Measurements from ENCODE around the gene ITGA8.
"Not testable (repeated sequence)": the region's sequence is repeated elsewhere in the genome, so short reads cannot be mapped to it uniquely, and the experiment has no call there.

The ITGA8 gene

GRCh38 chr10:15636446-15636845 lies 83.3 kb downstream of the ITGA8 start:
- Histone ChIP-seq H3K27me3 (replicated peaks; ENCODE audit: control insufficient read depth, insufficient read depth, low read length) (no peaks in the 10 kb centered on the region), H3K9me3 (ENCODE audit: control insufficient read depth, low read length) (no peaks in the 10 kb centered on the region), H3K36me3 (ENCODE audit: control insufficient read depth, insufficient read depth, low read length, severe bottlenecking) (no peaks in the 10 kb centered on the region), H3K4me3 (ENCODE audit: low read length) (no peak overlapping the region), H3K9ac (ENCODE audit: low read length) (no peak overlapping the region), H3K4me1 (ENCODE audit: control insufficient read depth, insufficient read depth, low read length) (peaks cover 22% of the 10 kb centered on the region)
- DNase-seq (ENCODE audit: low read depth), result no peak

DNA sequence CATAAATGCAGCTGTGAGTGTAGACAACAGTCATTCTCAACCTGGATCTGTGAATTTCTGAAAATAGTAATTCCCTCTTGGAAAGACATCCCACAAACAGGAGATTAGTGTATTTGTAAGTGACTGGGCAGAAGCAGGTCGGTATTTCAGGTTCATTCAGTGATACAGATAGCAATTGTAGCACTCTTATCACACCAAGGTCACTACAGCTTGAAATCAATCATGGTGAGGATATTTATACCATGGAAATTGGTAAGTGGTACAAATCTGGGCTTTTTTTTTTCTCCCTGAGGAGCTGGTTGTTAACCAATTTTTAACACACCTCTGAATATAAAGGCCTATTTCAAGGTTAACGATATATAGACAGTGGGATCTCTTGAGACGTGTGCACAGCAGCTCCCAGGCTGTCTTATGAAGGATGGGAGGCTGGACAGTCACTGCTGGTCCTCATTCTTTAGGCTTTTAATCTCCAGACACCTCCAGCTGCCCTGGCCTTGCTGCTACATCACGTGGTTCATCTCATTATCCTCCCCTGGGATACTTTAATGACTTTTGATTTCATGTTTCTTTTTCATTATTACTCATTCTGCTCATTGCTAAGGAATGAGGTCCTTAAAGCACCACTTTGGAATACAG lies 87.1 kb downstream of the ITGA8 start:
- Histone ChIP-seq H3K9me3 (ENCODE audit: control insufficient read depth, low read length) (no peaks in the 10 kb centered on the region), H3K36me3 (ENCODE audit: control insufficient read depth, insufficient read depth, low read length, severe bottlenecking) (no peaks in the 10 kb centered on the region), H3K4me1 (ENCODE audit: control insufficient read depth, insufficient read depth, low read length) (peaks cover 9% of the 10 kb centered on the region), H3K4me3 (ENCODE audit: low read length) (no peak overlapping the region), H3K27me3 (replicated peaks; ENCODE audit: control insufficient read depth, insufficient read depth, low read length) (no peaks in the 10 kb centered on the region), H3K9ac (ENCODE audit: low read length) (no peak overlapping the region)
- DNase-seq (ENCODE audit: low read depth), result peak; percentile 5

- H3K9ac ChIP-seq (ENCODE audit: low read length); H3K36me3 ChIP-seq (ENCODE audit: control insufficient read depth, insufficient read depth, low read length, severe bottlenecking); H3K4me1 ChIP-seq (ENCODE audit: control insufficient read depth, insufficient read depth, low read length); H3K9me3 ChIP-seq (ENCODE audit: control insufficient read depth, low read length); H3K4me3 ChIP-seq (ENCODE audit: low read length); DNase-seq (ENCODE audit: low read depth); H3K27me3 ChIP-seq (replicated peaks; ENCODE audit: control insufficient read depth, insufficient read depth, low read length): not testable (repeated sequence)
Measured at GRCh38 chr10:15631205-15631604, 88.5 kb downstream of the ITGA8 start.

GRCh38 chr10:15630353-15630752 lies 89.4 kb downstream of the ITGA8 start:
- Histone ChIP-seq H3K9me3 (ENCODE audit: control insufficient read depth, low read length) (no peaks in the 10 kb centered on the region), H3K9ac (ENCODE audit: low read length) (no peak overlapping the region), H3K4me1 (ENCODE audit: control insufficient read depth, insufficient read depth, low read length) (peaks cover 15% of the 10 kb centered on the region), H3K4me3 (ENCODE audit: low read length) (no peak overlapping the region), H3K36me3 (ENCODE audit: control insufficient read depth, insufficient read depth, low read length, severe bottlenecking) (no peaks in the 10 kb centered on the region), H3K27me3 (replicated peaks; ENCODE audit: control insufficient read depth, insufficient read depth, low read length) (no peaks in the 10 kb centered on the region)
- no peak for DNase-seq (ENCODE audit: low read depth)

GRCh38 chr10:15627617-15628196 lies 92.0 kb downstream of the ITGA8 start:
- Histone ChIP-seq H3K9ac (ENCODE audit: low read length) (no peak overlapping the region), H3K4me3 (ENCODE audit: low read length) (no peak overlapping the region), H3K9me3 (ENCODE audit: control insufficient read depth, low read length) (no peaks in the 10 kb centered on the region), H3K27me3 (replicated peaks; ENCODE audit: control insufficient read depth, insufficient read depth, low read length) (no peaks in the 10 kb centered on the region), H3K36me3 (ENCODE audit: control insufficient read depth, insufficient read depth, low read length, severe bottlenecking) (no peaks in the 10 kb centered on the region), H3K4me1 (ENCODE audit: control insufficient read depth, insufficient read depth, low read length) (peaks cover 19% of the 10 kb centered on the region)
- no peak for DNase-seq (ENCODE audit: low read depth)

GRCh38 chr10:15626937-15627336 lies 92.8 kb downstream of the ITGA8 start:
- no peaks in the 10 kb centered on the region for H3K36me3 ChIP-seq (ENCODE audit: control insufficient read depth, insufficient read depth, low read length, severe bottlenecking)
- DNase-seq (ENCODE audit: low read depth), result no peak

GRCh38 chr10:15625261-15625660 lies 94.5 kb downstream of the ITGA8 start:
- Histone ChIP-seq H3K9me3 (ENCODE audit: control insufficient read depth, low read length) (no peaks in the 10 kb centered on the region), H3K4me3 (ENCODE audit: low read length) (peak overlapping the region; percentile 38), H3K36me3 (ENCODE audit: control insufficient read depth, insufficient read depth, low read length, severe bottlenecking) (no peaks in the 10 kb centered on the region), H3K27me3 (replicated peaks; ENCODE audit: control insufficient read depth, insufficient read depth, low read length) (no peaks in the 10 kb centered on the region), H3K9ac (ENCODE audit: low read length) (peak overlapping the region; percentile 37), H3K4me1 (ENCODE audit: control insufficient read depth, insufficient read depth, low read length) (peaks cover 32% of the 10 kb centered on the region)
- DNase-seq (ENCODE audit: low read depth), result peak; percentile 61

More at GRCh38 chr10:15626937-15627336, 92.8 kb downstream of the ITGA8 start:
- H3K4me1 ChIP-seq (ENCODE audit: control insufficient read depth, insufficient read depth, low read length), result peaks cover 21% of the 10 kb centered on the region
- no peak overlapping the region for H3K4me3 ChIP-seq (ENCODE audit: low read length)
- H3K9ac ChIP-seq (ENCODE audit: low read length), result no peak overlapping the region
- H3K9me3 ChIP-seq (ENCODE audit: control insufficient read depth, low read length), result no peaks in the 10 kb centered on the region
- no peaks in the 10 kb centered on the region for H3K27me3 ChIP-seq (replicated peaks; ENCODE audit: control insufficient read depth, insufficient read depth, low read length)

DNA sequence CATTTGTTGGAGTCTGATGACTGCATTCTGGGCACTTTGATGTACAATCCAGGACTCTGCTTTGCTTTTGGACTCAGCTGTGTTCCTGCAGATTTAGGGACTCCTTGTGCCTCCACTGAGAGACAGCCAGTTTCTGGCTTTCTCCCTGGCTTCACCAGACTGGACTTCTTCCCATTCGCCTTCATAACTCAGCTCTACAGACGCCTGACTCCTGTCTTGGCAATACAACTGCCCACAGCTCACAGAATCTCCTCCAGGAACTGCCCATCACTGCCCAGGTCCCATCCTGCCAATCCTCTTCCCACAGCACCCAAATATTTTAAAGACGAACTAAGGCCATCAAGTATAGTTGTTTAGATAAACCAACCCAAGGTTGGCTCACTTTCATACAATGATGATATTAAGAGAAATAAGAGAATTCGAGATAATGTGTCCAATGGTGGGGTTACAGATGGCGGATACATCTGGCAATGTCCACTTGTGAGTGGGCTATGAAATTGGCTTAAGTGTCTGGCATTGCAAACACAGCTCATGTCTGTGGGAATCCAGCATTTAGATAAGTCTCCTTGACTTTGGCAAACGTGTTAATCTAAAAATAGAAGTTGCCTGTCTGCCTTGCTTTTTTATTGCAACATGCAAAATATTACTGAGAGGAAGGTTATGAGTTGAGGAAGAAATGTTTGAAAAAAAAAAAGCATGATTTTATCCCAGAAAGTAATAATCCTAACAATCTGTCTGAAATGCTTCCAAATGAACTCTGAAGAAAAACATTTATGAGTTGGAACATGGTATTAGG lies 95.1 kb downstream of the ITGA8 start:
- Histone ChIP-seq H3K9me3 (ENCODE audit: control insufficient read depth, low read length) (no peaks in the 10 kb centered on the region), H3K4me1 (ENCODE audit: control insufficient read depth, insufficient read depth, low read length) (peaks cover 32% of the 10 kb centered on the region), H3K9ac (ENCODE audit: low read length) (peak overlapping the region; percentile 37), H3K27me3 (replicated peaks; ENCODE audit: control insufficient read depth, insufficient read depth, low read length) (no peaks in the 10 kb centered on the region), H3K4me3 (ENCODE audit: low read length) (peak overlapping the region; percentile 38), H3K36me3 (ENCODE audit: control insufficient read depth, insufficient read depth, low read length, severe bottlenecking) (no peaks in the 10 kb centered on the region)
- peak; percentile 93 for DNase-seq (ENCODE audit: low read depth)

DNA sequence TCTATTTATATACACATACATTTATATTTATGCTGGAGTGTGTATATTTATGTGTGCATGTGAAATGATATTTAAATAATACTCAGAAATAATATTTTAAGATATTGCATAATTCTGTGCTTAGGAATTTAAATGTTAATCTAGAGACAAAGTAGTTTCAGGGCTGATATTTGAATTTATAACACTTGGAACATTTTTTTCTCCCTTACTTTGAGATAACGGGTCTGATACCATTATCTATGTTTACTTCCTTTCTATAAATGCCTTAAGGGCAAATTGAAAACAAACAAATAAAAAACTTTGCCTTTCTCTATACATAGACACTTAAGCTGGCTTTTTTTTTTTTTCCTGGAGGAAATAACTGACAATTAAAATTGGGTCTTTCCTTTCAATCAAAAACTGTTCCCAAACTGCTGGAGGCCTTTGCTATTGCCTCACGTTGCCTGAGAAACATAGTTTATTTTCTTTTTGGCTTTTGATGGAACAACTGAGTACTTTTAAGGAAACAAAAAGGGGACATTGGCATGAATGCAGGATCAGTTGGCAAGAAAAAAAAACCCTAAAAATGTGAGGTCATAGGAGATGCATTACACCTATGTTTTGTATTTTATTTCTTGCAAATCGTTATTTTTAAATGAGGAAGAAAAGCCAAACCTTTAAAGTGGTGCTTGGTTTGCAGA lies 98.7 kb downstream of the ITGA8 start:
- no peaks in the 10 kb centered on the region for H3K27me3 ChIP-seq (replicated peaks; ENCODE audit: control insufficient read depth, insufficient read depth, low read length)
- no peaks in the 10 kb centered on the region for H3K9me3 ChIP-seq (ENCODE audit: control insufficient read depth, low read length)
- H3K36me3 ChIP-seq (ENCODE audit: control insufficient read depth, insufficient read depth, low read length, severe bottlenecking), result no peaks in the 10 kb centered on the region
- H3K4me1 ChIP-seq (ENCODE audit: control insufficient read depth, insufficient read depth, low read length), result peaks cover 32% of the 10 kb centered on the region
- peak; percentile 54 for DNase-seq (ENCODE audit: low read depth)
- H3K9ac ChIP-seq (ENCODE audit: low read length), result no peak overlapping the region
- no peak overlapping the region for H3K4me3 ChIP-seq (ENCODE audit: low read length)

DNA sequence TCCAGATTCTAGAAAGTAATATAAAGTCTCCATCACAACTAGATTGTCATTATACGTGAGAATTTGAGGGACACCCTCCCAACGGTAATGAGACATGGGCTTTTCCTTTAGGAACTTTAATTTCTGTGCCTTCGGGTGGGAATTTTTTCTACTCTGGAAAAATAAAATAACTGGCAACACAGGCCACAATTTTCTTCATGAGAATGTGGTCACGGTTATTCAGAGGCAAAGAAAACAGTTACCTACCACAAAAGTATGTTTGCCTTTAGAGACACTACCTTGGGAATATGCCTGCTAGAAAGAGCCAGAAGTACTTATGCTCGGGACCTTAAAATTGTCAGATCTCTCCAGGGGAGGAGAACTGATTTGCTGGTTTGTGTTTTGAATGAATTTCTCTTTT lies 99.4 kb downstream of the ITGA8 start:
- peaks cover 26% of the 10 kb centered on the region for H3K4me1 ChIP-seq (ENCODE audit: control insufficient read depth, insufficient read depth, low read length)
- H3K36me3 ChIP-seq (ENCODE audit: control insufficient read depth, insufficient read depth, low read length, severe bottlenecking), result no peaks in the 10 kb centered on the region
- no peak for DNase-seq (ENCODE audit: low read depth)
- H3K9ac ChIP-seq (ENCODE audit: low read length), result no peak overlapping the region
- no peaks in the 10 kb centered on the region for H3K9me3 ChIP-seq (ENCODE audit: control insufficient read depth, low read length)
- no peaks in the 10 kb centered on the region for H3K27me3 ChIP-seq (replicated peaks; ENCODE audit: control insufficient read depth, insufficient read depth, low read length)
- H3K4me3 ChIP-seq (ENCODE audit: low read length), result no peak overlapping the region

- Histone ChIP-seq H3K27me3 (replicated peaks; ENCODE audit: control insufficient read depth, insufficient read depth, low read length) (no peaks in the 10 kb centered on the region), H3K4me3 (ENCODE audit: low read length) (no peak overlapping the region), H3K36me3 (ENCODE audit: control insufficient read depth, insufficient read depth, low read length, severe bottlenecking) (no peaks in the 10 kb centered on the region), H3K9ac (ENCODE audit: low read length) (no peak overlapping the region), H3K9me3 (ENCODE audit: control insufficient read depth, low read length) (no peaks in the 10 kb centered on the region), H3K4me1 (ENCODE audit: control insufficient read depth, insufficient read depth, low read length) (peaks cover 21% of the 10 kb centered on the region)
- peak; percentile 43 for DNase-seq (ENCODE audit: low read depth)
Measured at GRCh38 chr10:15609246-15609645, 110.5 kb downstream of the ITGA8 start.
